Uterus (tissue), 2 donors: Measurements from ENCODE around the gene ITGA11.

ENCODE experiments used
- POLR2A ChIP-seq, 2 donors: fragments of 450-650 bp; IDR thresholded peaks; one replicate each; pipeline ENCODE4 v1.6.1; 2016; ENCODE audit warnings: antibody characterized with exemption in 2 of 2, mild to moderate bottlenecking in 1 of 2, moderate library complexity in 1 of 2
- TF ChIP-seq, protein P1 (sequence below), 4 experiments: fragments of 200-600 bp in 2 of 4; fragments of 450-650 bp in 2 of 4; sonication (generic) in 2 of 4; IDR thresholded peaks; one replicate each; pipeline ENCODE4 v1.5.1; 2016 to 2019; ENCODE audit warnings: antibody characterized with exemption in 4 of 4, mild to moderate bottlenecking in 2 of 4, moderate library complexity in 1 of 4

GRCh38 chr15:68377766-68378165 lies 54.2 kb downstream of the ITGA11 start:
- TF ChIP-seq, protein P1, sequence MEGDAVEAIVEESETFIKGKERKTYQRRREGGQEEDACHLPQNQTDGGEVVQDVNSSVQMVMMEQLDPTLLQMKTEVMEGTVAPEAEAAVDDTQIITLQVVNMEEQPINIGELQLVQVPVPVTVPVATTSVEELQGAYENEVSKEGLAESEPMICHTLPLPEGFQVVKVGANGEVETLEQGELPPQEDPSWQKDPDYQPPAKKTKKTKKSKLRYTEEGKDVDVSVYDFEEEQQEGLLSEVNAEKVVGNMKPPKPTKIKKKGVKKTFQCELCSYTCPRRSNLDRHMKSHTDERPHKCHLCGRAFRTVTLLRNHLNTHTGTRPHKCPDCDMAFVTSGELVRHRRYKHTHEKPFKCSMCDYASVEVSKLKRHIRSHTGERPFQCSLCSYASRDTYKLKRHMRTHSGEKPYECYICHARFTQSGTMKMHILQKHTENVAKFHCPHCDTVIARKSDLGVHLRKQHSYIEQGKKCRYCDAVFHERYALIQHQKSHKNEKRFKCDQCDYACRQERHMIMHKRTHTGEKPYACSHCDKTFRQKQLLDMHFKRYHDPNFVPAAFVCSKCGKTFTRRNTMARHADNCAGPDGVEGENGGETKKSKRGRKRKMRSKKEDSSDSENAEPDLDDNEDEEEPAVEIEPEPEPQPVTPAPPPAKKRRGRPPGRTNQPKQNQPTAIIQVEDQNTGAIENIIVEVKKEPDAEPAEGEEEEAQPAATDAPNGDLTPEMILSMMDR (IDR thresholded peaks at IDR 0.05): no peak
- TF ChIP-seq POLR2A (IDR thresholded peaks at IDR 0.05): no peak
